ENCODE data around the gene EXOC8. TPM values are rescaled to one million over a fixed set of nuclear protein-coding genes. Genes with fewer than 3 reads are reported as not detected.

Gene EXOC8, protein sequence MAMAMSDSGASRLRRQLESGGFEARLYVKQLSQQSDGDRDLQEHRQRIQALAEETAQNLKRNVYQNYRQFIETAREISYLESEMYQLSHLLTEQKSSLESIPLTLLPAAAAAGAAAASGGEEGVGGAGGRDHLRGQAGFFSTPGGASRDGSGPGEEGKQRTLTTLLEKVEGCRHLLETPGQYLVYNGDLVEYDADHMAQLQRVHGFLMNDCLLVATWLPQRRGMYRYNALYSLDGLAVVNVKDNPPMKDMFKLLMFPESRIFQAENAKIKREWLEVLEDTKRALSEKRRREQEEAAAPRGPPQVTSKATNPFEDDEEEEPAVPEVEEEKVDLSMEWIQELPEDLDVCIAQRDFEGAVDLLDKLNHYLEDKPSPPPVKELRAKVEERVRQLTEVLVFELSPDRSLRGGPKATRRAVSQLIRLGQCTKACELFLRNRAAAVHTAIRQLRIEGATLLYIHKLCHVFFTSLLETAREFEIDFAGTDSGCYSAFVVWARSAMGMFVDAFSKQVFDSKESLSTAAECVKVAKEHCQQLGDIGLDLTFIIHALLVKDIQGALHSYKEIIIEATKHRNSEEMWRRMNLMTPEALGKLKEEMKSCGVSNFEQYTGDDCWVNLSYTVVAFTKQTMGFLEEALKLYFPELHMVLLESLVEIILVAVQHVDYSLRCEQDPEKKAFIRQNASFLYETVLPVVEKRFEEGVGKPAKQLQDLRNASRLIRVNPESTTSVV
- total RNA-seq (2014; rRNA removed) = 13.3 and 15.2 TPM in 2 replicates
- polyA plus RNA-seq (2012) = 3.7 TPM

DNA sequence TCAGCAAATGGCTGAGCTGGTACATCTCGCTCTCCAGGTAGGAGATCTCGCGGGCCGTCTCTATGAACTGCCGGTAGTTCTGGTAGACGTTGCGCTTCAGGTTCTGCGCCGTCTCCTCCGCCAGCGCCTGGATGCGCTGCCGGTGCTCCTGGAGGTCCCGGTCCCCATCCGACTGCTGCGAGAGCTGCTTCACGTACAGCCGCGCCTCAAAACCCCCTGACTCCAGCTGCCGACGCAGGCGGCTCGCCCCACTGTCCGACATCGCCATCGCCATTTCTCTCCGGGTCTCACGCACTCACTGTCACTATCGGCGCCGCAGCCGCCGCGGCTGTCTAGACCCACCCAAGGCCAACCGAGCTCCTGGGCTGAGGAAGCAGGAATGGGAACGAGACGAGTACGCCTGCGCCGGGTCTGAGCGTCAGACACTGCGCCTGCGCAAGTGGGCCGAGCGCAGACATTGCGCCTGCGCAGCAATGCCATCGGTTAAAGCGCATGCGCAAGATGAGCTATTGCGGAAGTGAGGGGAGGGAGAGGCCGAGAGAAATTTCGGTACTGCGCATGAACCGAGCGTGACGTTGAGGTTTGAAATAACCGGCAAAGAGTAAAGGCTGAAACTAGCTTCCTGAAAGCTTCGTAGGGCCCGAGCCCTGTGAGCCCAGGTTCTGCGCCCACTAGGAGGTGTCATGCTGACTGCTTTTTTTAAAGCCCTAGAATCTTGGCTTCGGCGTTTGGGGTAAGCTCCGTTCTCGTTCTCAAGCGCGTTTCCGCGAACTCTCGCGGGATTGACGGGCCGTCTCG, at the start of gene EXOC8:
Gene EXOC8, minus strand, starts transcription at position 381 of the 798 bp plus-strand sequence. Its CDS starts 107 bp downstream, at position 274.
- DNase-seq (ENCODE audit: low read depth) = peak; percentile 96

DNA sequence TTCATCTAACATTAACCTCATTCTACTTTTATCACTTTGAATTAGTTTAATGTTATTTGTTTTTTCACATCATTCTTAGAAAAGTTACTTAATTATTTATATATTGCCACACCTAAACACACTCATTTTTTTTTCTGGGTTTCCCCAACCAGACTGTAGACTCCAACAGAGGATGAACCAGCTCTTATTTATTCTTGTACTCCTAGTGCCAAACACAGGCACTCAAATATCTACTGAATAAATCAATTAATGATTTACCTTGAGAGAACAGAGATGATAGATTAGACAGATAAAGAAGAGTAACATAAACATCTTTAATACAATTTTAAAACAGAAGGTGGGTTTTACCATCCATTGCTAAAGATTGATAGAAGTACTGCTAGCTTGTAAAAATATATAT, 48.8 kb upstream of the EXOC8 start:
- DNase-seq (ENCODE audit: low read depth) = no peak

DNA sequence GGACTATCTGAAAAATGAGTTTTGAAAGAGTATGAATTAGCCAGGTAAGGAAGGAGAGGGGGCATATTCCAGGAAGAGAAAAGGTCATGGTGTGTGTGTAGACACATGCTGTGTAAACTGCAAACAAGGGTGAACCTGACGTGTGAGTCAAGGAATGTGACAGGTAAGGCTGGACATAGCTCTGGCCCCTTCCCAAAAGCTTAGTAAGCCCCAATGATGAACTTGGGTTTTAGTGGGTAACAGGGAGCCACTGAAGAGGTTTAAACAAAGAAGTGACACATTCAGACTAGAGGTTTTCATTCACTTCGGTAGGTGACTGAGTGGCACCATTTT, 47.7 kb upstream of the EXOC8 start:
- no peak for DNase-seq (ENCODE audit: low read depth)

DNA sequence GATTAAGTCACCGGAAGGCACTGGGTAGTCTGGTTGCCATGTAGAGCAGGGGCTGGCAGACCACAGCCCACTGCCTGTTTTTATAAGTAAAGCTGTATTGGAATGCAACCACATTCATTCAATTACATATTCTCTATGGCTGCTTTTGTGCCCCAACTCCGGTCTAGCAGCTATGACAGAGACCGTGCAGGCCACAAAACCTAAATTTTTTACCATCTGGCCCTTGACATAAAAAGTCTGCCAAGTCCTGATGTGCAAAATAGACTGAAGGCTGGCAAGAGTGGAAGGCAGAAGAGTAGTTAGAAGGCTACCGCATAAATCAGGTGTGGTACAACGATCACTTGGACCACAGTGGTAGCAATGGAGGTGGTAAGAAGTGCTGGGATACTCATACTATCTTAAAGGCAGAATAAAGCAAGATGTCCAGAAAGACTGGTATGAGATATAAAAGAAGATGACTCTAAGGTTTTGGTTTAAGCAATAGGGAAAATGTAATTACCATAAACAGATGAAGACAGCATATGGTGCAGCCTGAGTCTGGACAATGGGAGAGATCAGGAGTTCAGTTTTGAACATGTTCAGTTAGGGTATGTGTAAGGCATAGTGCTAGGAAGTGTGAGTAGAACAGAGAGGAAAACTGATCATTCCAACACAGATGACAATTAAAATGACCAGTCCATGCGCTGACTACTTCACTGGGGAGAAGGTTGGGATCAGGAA, 47.2 kb upstream of the EXOC8 start:
- DNase-seq (ENCODE audit: low read depth) = no peak

DNA sequence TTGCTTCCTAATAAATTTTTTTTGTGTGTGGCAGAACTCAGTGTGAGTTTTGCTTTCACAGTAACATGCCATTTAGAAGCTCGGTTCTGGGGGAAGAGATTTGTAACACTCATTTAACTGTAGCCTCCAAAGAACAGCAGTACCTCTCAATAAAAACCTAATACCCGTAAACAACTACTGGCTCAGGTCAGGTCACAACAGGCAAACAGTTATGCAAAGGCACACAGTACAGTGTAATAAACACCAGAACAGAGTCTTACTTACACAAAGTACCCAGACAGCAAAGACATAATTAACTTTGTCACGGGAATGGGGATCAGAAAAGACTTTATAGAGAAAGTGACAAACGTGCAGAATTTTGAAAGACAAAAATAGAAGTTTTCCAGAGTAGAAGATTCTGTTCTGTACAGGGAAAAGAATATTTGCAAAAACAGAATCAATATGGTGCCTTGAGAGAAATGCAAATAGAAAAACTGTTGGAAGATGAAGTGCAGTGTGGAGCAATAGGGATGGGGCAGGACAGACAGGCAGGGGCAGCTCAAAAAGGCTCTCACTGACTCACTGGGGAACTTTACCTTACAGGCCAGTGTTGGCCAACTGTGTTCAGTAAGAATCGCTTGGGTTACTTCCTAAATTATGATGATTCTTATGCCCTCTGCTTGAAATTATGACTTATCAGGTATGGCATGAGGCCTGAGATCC, 45.7 kb upstream of the EXOC8 start:
- DNase-seq (ENCODE audit: low read depth) = no peak

DNA sequence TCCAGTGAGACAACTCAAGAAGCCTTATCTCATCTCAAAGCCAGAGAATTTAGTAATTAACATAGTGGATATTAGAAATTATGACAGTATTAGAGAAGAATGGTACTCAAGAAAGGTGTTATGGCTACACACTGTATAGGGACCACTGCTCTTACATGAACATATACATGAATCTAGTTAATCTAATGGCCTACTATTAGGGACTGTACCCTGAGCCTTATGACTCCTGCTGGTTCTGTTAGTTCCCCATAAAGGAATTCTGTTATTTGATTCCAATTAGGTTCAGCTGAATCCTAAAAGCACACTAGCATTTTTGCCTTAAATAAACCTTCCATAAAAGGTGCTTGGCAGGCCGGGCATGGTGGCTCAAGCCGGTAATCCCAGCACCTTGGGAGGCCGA, 44.8 kb upstream of the EXOC8 start:
- no peak for DNase-seq (ENCODE audit: low read depth)

DNA sequence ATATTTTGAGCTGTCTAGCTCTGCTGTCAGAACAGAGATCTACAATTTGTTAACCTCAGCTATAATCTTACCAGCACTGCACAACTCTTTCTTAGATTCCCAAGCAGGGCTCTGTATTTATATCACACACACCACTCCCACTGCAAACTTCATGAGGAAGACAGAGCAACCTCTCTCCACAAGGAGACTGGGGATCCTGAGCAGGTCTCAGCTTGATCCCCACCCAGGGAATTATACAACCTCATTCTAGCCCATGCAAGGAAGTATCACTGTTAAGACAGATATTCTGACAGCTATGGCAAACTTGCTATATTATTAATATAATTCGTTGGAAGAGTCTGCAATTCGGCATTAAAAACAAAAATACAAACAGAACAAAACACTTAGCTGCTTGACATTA, 44.1 kb upstream of the EXOC8 start:
- DNase-seq (ENCODE audit: low read depth) = no peak

DNA sequence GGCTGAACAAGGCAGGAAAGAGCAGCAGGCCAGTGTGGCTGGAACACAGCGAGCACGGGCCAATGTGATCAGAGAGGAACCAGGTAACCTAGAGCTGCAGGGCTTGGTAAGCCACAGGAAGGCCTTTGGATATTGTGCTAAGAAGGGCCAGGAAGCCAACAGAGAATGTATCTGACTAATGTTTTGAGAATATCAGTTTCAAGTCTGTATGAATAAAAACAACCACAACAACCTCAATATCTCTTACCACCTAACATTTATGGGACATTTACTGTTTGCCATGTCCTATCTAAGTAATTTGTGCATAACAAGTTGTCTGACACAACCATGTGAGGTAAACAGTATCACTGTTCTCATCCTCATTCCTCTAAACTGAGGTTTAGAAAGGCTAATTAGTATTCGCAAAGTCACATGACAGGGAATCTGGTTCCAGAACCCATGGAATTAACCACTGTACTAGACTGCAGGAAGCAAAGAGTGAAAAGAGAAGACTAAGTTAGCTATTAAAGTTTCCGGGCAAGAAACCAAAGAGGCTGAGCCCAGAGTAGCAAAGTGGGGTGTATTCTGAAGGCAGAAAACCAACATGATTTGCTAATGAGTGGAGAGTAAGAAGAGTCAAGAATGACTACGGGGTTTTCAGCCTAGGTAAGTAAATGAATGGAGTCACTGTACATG, 39.4 kb upstream of the EXOC8 start:
- no peak for DNase-seq (ENCODE audit: low read depth)

DNA sequence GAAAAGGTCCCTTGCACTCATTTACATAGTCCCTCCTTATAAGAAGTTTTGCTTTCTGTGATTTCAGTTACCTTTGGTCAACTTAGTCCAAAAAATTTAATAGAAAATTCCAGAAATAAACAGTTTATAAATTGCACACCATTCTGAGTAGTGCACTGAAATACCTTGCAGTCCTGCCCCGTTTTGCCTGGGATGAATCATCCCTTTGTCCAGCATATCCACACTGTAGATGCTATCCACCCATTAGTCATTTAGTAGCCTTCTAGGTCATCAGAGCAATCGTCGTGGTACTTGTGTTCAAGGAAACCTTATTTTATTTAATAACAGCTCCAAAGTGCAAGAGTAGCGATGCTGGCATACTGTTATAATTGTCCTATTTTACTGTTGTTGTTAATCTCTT, 38.4 kb upstream of the EXOC8 start:
- DNase-seq (ENCODE audit: low read depth) = no peak

DNA sequence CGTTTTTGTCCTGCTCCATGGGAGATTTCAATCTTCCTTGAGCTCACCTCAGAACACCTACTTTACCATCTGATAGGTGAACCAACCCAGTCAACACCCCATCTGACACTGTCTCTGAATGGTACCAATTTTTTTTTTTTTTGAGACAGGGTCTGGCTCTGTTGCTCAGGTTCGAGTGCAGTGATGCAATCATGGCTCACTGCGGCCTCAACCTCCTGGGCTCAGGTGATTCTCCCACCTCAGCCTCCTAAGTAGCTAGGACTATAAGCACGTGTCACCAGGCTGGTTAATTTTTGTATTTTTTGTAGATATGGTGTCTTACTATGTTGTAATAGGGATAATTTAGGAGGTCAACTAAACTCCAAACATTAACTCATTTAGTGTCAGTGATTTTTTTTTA, 36.7 kb upstream of the EXOC8 start:
- DNase-seq (ENCODE audit: low read depth) = no peak

DNA sequence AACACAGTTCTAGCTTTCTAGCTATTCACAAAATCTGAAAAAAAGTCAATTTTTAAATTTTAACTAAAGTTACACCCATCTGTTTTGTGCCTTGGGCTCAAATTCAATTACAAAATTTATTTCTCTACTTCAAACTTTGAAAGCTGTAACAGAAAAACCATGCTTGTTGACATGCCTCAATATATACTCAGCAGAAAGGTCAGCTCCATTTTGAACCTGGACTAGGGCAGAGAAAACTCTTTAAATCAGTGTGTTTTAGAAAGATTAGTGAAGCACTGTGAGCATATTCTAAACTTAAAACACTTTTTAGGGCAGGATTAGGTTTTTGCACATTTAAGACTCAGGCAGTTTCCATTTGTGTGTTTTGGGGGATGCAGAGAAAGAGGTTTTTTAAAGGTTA, 34.8 kb upstream of the EXOC8 start:
- no peak for DNase-seq (ENCODE audit: low read depth)

DNA sequence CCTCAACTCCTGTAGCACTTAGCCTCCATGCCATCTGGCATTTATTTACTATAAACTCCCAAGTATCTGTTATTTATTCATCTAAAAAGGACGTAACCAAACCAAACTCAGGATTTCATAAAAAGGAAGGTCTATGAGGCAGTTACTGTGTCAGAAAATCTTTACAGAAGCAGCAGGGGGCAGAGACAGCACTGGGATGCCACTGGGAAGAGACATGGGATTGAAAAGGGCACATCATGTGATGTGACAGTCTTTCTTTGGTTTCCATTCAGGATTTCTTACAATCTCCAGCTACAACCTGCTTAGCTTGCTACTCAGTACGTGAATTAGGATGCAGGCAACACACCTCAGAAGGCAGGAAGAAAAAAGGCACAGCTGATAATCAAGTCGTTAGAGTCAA, 31.6 kb upstream of the EXOC8 start:
- no peak for DNase-seq (ENCODE audit: low read depth)

DNA sequence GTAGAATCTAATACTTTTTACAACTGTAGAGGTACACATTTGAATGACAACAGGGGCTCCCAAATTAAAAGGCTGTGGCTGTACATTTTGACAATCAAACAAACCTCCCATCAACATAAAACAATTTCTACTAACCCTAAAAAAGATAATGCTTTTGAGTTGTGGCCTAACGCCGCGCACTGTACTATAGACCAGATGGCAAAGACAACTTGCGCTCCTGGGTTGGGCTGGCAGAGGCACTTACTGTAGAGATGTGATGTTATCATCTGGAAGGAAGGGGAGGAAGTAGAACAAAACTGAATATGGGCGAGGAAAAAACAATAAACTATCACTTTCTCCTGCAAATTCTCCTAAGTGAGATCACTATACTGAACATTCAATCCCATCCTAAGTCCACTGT, 26.5 kb upstream of the EXOC8 start:
- DNase-seq (ENCODE audit: low read depth) = no peak

DNA sequence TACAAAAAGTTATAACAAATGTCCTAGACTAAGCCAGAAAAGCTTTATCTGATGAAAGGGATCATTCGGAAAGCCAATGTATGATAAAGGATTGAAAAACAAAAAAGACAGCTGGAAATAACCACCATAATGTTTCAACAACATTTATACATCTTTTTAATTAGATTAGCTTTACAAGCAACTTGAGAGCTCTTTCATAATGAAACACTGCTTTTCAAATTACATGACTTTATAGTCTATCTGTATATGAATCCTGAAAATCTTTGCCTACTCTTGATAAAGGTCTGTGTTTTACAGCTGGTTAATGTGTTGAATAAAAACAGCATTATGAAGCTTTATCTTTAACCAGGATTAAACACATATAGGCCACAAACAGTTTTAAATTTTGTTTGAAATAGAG, 26.0 kb upstream of the EXOC8 start:
- DNase-seq (ENCODE audit: low read depth) = no peak

DNA sequence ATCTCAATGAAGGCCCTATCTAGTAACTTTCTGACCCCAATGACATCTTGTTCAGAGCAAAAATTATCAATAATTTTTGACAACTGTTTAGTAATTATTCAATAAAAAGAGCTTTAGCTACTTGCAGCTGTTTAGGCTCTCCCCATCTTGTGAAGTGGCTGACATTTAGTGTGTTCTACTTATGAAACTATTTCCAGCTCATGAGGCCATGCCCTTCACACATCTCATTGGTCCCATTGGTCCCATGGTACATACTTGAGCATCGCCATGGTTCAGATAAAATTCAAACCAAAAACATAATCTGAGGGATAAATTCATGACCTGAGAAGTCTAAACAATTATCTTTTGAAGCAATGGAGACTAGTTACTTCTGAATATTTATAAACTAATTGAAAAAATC, 24.7 kb upstream of the EXOC8 start:
- no peak for DNase-seq (ENCODE audit: low read depth)

DNA sequence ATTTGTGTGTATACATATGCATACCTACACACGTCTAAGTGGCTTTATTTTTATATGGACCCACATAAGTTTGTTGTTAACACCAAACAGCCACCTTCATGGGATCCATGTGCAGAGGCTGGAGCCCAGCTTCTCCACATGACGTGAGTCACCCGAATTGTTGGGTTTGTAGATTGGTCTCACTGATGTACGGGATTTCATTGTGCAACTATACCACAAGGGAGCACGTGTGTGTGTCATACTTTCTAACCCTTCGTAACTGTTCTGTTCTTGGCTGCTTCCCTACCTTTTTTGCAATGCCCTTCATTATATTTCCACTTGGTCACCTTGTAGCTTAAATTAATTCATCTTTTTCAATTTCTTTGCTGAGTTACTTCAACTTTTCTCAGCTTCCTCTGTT, 21.5 kb upstream of the EXOC8 start:
- DNase-seq (ENCODE audit: low read depth) = peak; percentile 90

DNA sequence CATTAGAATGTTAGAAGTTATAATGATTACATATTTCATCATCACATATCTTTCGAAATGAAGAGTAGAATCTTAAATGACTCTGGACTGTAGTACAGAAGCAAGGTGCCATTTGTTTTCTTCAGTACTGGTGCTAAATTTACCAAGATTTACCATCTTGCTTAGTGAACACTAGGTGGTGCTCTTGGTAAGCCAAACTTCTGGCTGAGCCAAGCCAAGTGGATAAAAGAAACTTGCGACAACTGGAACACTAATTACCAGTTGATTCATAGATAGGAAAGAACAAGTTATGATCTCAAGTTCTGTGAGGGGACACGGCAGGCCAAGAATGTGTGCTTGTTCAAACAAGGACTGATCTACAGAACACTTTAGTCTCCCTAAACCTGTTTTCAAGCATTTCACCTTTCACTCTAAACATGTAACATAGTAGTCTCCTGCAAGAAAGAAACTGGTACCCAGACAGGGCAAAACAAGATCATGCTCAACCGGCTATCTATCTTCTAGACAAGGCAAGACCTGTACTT, 20.2 kb upstream of the EXOC8 start:
- DNase-seq (ENCODE audit: low read depth) = peak; percentile 71

DNA sequence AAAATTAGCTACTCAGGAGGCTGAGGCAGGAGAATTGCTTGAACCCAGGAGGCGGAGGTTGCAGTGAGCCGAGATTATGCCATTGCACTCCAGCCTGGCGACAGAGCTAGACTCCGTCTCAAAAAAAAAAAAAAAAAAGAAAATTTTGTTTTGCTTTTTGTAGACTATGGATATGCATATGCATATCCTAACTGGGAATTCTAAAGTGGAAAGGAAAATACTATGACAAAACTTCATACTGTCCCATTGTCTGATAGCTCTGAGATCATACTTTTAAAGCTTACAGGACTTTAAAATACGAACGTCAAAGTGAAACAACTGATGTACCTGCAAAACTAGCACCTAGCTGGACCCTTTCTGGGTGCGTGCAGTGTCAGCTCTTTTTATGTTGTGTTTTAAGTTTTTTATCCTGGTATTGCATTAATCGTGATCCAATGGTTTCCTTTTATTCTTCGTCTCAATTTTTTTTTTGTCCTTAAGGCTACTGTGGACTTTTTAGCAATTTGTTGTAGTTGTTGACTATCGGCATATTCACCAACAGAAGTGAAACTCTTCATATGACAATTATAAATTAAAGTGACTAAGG, 19.6 kb upstream of the EXOC8 start:
- no peak for DNase-seq (ENCODE audit: low read depth)

DNA sequence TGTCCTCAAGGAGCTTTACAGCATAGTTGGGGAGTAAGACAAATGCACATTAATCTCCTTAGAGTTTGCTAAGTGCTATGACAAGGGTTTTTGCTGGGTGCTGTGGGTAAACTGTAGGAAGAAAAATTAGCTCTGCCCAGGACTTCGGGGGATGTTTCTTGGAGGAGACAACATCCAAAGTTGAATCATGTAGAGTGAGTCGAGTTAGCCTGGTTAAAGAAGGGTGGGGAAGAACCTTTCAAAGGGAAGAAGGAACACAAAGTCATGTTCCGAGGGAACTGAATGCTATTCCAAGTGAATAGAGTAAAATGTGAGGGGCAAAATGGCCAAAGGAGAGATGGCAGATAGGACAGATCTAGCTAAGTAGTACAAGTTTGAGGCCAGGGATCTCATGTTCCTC, 17.5 kb upstream of the EXOC8 start:
- DNase-seq (ENCODE audit: low read depth) = no peak
